Endothelial cell of umbilical vein (primary cell): ENCODE results near the gene PRDM12.

Experiments
- EZH2 ChIP-seq: IDR thresholded peaks from 2 replicates; pipeline ENCODE4 v1.6.1; 2012; ENCODE audit warnings: borderline replicate concordance, low read depth, mild to moderate bottlenecking, moderate library complexity, low read length, inconsistent platforms; ENCODE audit not compliant: severe bottlenecking
- JUN ChIP-seq: IDR thresholded peaks from 2 replicates; pipeline ENCODE4 v1.6.1; 2011; ENCODE audit warnings: borderline replicate concordance, low read depth; ENCODE audit not compliant: insufficient read length, insufficient read depth
- POLR2A ChIP-seq: IDR thresholded peaks from 2 replicates; pipeline ENCODE4 v1.6.1; 2012; ENCODE audit warnings: low read depth, mild to moderate bottlenecking, control low read depth, low read length
- TF ChIP-seq, protein P1 (sequence below), 2 donors: IDR thresholded peaks; 1 replicate in 1 of 2; 2 replicates in 1 of 2; pipeline ENCODE4 v1.5.1; 2011; ENCODE audit warnings: low read length in 2 of 2, mild to moderate bottlenecking in 2 of 2, moderate library complexity in 2 of 2, control low read depth in 1 of 2, inconsistent platforms in 1 of 2, low read depth in 1 of 2; ENCODE audit not compliant: insufficient read depth in 1 of 2; ENCODE audit errors: extremely low read depth in 1 of 2
- TF ChIP-seq, protein P2 (sequence below): IDR thresholded peaks from 2 replicates; pipeline ENCODE4 v1.6.1; 2011; ENCODE audit not compliant: insufficient read depth, insufficient read length

- no peak for TF ChIP-seq POLR2A
- TF ChIP-seq, protein P1, sequence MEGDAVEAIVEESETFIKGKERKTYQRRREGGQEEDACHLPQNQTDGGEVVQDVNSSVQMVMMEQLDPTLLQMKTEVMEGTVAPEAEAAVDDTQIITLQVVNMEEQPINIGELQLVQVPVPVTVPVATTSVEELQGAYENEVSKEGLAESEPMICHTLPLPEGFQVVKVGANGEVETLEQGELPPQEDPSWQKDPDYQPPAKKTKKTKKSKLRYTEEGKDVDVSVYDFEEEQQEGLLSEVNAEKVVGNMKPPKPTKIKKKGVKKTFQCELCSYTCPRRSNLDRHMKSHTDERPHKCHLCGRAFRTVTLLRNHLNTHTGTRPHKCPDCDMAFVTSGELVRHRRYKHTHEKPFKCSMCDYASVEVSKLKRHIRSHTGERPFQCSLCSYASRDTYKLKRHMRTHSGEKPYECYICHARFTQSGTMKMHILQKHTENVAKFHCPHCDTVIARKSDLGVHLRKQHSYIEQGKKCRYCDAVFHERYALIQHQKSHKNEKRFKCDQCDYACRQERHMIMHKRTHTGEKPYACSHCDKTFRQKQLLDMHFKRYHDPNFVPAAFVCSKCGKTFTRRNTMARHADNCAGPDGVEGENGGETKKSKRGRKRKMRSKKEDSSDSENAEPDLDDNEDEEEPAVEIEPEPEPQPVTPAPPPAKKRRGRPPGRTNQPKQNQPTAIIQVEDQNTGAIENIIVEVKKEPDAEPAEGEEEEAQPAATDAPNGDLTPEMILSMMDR (IDR thresholded peaks at IDR 0.05; ENCODE audit: extremely low read depth in 1 of 2, insufficient read depth in 1 of 2, low read depth in 1 of 2, low read length in 2 of 2), result no peak
- TF ChIP-seq, protein P2, sequence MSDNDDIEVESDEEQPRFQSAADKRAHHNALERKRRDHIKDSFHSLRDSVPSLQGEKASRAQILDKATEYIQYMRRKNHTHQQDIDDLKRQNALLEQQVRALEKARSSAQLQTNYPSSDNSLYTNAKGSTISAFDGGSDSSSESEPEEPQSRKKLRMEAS, result no peak
- no peak for TF ChIP-seq EZH2
- no peak for TF ChIP-seq JUN
Observed at GRCh38 chr9:130627896-130628792, 36.2 kb upstream of the PRDM12 start.
